Measurements from ENCODE around the gene ADCY10. TPM values are rescaled to one million over a fixed set of nuclear protein-coding genes. Genes with fewer than 3 reads are reported as not detected.
A peak's percentile ranks its signal among the peaks of the same experiment; 100 is the strongest.

The ADCY10 gene
- total RNA-seq, 1 experiment from 2014 or later = 0.20 TPM

DNA sequence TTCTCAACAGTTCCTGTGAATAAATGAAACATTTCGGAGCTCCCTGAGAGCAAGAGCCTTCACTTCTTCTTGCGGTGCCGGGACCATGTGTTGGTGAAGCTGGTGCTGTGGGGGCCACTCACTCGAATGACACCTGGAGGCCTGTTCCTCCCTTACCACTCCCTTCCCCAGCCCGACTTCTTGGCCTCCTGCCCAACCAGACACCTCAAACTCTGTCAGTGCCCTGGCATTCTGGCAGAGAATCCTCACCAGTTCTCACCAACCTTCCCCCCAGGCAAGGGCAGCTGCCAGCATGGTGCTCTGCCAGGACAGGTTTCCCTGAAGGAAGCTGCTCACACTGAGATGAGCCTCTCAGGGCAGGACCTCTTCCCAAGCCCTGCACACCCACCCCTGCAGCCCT, 123.8 kb downstream of the ADCY10 start:
- Histone ChIP-seq H3K27me3 (ENCODE audit: insufficient read depth, low read length) (no peaks in the 10 kb centered on the region), H3K4ac (ENCODE audit: low read depth, low read length) (no peak overlapping the region), H2AK5ac (ENCODE audit: insufficient read length, low read length) (no peak overlapping the region), H3K56ac (ENCODE audit: insufficient read length, low read depth, low read length) (no peak overlapping the region), H2AFZ (ENCODE audit: low read length) (no peak overlapping the region), H2BK20ac (ENCODE audit: low read depth, low read length, poor library complexity, severe bottlenecking) (no peak overlapping the region), H3K27ac (ENCODE audit: insufficient read length, low read depth, low read length) (no peak overlapping the region), H2BK15ac (ENCODE audit: low read depth, low read length) (no peak overlapping the region), H3K23me2 (ENCODE audit: insufficient read length, low read depth, low read length, poor library complexity, severe bottlenecking) (no peaks in the 10 kb centered on the region), H3K9ac (ENCODE audit: extremely low read depth, insufficient read length, low read length) (no peak overlapping the region), H4K8ac (replicated peaks; ENCODE audit: insufficient read length, low read depth, low read length) (no peak overlapping the region), H2BK5ac (ENCODE audit: insufficient read length, low read length) (no peak overlapping the region), H3K79me2 (ENCODE audit: insufficient read depth, low read length) (peaks cover 2% of the 10 kb centered on the region; the same call in 1 of the 2 replicates), H4K20me1 (ENCODE audit: control insufficient read depth, insufficient read depth, insufficient read length) (no peaks in the 10 kb centered on the region), H3K79me1 (ENCODE audit: insufficient read depth, low read depth, low read length, poor library complexity, severe bottlenecking) (no peaks in the 10 kb centered on the region), H2BK120ac (ENCODE audit: low read depth, low read length, poor library complexity, severe bottlenecking) (no peak overlapping the region), H3K4me1 (ENCODE audit: insufficient read depth, low read length) (0 out of 2 replicates have a peak, but pooled peaks cover 2% of the 10 kb centered on the region), H3K23ac (ENCODE audit: insufficient read length, low read depth, low read length) (no peak overlapping the region), H4K5ac (ENCODE audit: insufficient read length, low read depth, low read length) (no peak overlapping the region), H3K4me2 (ENCODE audit: insufficient read depth, insufficient read length, low read length) (no peak overlapping the region), H3T11ph (ENCODE audit: low read length) (no peak overlapping the region), H2BK12ac (ENCODE audit: insufficient read length, low read depth, low read length) (no peak overlapping the region), H4K91ac (ENCODE audit: insufficient read length, low read depth, low read length) (no peak overlapping the region), H3K14ac (ENCODE audit: insufficient read depth, low read length) (no peak overlapping the region), H3K18ac (ENCODE audit: insufficient read length, low read depth, low read length) (no peak overlapping the region), H3K9me3 (ENCODE audit: control insufficient read depth, low read depth, low read length) (no peaks in the 10 kb centered on the region)
- TF ChIP-seq, protein P1, sequence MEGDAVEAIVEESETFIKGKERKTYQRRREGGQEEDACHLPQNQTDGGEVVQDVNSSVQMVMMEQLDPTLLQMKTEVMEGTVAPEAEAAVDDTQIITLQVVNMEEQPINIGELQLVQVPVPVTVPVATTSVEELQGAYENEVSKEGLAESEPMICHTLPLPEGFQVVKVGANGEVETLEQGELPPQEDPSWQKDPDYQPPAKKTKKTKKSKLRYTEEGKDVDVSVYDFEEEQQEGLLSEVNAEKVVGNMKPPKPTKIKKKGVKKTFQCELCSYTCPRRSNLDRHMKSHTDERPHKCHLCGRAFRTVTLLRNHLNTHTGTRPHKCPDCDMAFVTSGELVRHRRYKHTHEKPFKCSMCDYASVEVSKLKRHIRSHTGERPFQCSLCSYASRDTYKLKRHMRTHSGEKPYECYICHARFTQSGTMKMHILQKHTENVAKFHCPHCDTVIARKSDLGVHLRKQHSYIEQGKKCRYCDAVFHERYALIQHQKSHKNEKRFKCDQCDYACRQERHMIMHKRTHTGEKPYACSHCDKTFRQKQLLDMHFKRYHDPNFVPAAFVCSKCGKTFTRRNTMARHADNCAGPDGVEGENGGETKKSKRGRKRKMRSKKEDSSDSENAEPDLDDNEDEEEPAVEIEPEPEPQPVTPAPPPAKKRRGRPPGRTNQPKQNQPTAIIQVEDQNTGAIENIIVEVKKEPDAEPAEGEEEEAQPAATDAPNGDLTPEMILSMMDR (conservative IDR thresholded peaks at IDR 0.05) = no peak
- H3K4me3 Mint-ChIP-seq = no peak overlapping the region
- no CpG with 5 or more reads among the region's 5 CpGs for WGBS (ENCODE audit: extremely low coverage, insufficient read length, low lambda C conversion rate)
- H3K27ac Mint-ChIP-seq = peak overlapping the region; percentile 49 to 61 (median 52); a peak in 4 of 7 replicates
- H3K9me3 Mint-ChIP-seq = no peaks in the 10 kb centered on the region
- DNase-seq = no peak
- H3K27me3 Mint-ChIP-seq (ENCODE audit: low read depth) = no peaks in the 10 kb centered on the region
- H3K4me1 Mint-ChIP-seq = peaks cover 0 to 14% of the 10 kb centered on the region in 2 experiments; a peak in 3 of 4 replicates
- peaks cover 23 to 56% (median 45%) of the 10 kb centered on the region in 3 experiments; a peak in 6 of 7 replicates for H3K36me3 Mint-ChIP-seq (ENCODE audit: insufficient read depth in 1 of 3, low read depth in 3 of 3)

Data from H9 (cell line).